HG03159 (cell line): Measurements from ENCODE around the gene CACNA1H.
"Not testable (repeated sequence)": the region's sequence is repeated elsewhere in the genome, so short reads cannot be mapped to it uniquely, and the experiment has no call there.

ENCODE experiments used
- ATAC-seq: cut with Tn5 transposase; IDR thresholded peaks from one replicate; pipeline ENCODE4 v1.9.1; 2021; ENCODE audit warnings: mild to moderate bottlenecking, moderate library complexity; ENCODE audit not compliant: unreplicated experiment

The CACNA1H gene

DNA sequence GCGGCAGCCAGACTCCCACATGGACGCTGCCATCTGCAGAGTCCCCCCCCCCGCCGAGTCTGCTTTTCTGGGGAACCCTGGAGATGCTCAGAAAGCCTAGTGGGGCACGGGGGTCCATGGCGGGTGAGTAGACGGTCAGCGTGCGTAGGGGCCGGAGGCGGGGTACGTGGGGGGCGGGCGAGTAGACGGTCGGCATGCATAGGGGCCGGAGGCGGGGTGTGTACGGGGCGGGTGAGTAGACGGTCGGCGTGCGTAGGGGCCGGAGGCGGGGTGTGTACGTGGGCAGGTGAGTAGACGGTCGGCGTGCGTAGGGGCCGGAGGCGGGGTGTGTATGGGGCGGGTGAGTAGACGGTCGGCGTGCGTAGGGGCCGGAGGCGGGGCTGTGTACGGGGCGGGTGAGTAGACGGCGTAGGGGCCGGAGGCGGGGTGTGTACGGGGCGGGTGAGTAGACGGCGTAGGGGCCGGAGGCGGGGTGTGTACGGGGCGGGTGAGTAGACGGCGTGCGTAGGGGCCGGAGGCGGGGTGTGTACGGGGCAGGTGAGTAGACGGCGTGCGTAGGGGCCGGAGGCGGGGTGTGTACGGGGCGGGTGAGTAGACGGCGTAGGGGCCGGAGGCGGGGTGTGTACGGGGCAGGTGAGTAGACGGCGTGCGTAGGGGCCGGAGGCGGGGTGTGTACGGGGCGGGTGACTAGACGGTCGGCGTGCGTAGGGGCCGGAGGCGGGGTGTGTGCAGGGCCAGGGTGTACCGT lies 32.7 kb downstream of the CACNA1H start:
- not testable (repeated sequence) for ATAC-seq

DNA sequence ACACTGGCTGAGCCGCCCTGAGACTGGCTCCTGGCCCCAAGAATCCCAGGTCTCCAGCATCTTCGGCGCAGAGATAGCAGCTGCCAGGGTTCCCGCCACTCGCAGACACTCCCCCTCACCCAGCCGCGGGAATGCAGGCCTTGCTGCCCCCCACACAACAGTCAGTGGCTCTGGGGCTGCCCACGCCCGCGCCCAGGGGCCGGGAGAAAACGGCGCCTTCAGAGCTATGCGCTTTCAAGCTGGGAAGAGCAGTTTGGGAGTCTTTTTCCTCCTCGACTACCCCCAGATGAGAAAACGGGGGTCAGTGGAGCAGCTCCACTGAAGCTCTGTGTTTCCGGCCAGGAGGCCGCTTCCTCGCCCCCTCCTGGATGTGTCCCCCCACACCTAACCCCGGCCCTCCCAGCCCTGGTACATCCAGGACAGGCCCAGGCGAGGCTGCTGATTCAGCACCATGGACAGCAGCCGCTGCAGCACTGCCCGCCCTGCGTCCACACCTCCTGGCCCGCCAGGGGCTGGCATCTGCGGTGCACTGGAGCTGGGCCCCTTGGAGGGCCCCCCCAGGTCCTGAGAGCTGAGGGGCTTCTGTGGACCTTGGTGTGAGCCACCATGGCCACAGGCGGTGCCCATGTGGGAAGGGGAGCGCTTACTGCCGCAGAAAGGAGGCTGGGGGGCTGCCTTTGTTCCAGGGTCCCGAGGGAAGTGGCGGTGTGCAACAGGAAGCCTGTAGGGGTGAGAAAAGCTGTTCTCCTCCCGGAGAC lies 35.7 kb downstream of the CACNA1H start:
- ATAC-seq, result no peak

DNA sequence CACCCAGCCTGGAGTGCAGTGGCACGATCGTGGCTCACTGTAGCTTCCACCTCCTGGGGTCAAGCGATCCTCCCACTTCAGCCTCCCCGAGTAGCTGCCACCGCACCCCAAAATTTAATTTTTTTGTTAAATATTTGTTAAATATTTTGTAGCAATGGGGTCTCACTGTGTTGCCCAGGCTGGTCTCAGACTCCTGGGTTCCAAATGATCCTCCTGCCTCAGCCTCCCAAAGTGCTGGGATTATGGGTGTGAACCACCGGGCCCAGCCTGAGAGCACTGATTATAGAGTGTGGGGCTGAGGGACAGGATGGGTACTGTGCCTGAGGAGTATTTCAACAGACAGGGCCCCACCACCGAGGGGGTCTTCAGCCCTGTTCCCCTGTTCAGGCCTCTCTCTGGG lies 36.5 kb downstream of the CACNA1H start:
- ATAC-seq, result no peak

DNA sequence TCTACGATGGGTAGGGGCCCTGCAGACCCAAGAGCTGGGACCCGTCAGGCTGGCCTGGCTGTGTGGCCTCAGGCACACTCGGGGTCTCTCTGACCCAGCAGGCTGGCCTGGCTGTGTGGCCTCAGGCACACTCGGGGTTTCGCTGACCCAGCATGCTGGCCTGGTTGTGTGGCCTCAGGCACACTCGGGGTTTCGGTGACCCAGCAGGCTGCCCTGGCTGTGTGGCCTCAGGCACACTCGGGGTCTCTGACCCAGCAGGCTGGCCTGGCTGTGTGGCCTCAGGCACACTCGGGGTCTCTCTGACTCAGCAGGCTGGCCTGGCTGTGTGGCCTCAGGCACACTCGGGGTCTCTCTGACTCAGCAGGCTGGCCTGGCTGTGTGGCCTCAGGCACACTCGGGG lies 37.9 kb downstream of the CACNA1H start:
- not testable (repeated sequence) for ATAC-seq

DNA sequence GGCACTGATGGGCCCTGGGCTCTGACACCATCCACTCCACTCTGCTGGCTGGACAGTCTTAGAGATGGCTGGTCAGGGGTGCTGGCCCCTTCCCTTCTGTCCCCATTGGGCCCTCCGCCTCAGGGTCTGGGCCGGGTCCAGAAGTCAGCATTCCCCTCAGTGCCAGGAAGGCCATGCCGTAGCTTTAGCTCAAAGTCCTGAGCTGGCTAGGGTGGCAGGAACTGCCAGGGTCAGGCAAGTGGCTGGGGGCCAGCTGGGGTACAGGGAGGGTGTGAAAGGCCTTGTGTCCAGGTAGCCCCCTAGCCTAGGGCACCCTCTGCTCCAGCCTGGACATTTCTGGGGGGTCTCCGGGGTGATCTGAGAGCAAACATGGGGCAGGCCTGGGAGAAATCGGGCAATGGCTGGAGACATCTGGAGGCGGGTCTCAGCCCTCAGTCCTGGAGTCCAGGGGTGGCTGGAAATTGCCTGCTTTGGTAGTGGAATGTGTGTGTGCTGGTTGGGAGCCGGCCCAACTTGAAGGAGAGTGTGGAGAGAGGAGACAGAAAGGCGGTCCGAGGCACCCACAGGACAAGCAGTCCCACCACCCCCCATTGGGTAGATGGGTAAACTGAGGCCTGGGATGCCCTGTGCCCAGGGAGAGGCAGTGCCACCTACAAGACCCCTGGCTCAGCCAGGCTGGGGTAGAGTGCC lies 39.6 kb downstream of the CACNA1H start:
- no peak for ATAC-seq

DNA sequence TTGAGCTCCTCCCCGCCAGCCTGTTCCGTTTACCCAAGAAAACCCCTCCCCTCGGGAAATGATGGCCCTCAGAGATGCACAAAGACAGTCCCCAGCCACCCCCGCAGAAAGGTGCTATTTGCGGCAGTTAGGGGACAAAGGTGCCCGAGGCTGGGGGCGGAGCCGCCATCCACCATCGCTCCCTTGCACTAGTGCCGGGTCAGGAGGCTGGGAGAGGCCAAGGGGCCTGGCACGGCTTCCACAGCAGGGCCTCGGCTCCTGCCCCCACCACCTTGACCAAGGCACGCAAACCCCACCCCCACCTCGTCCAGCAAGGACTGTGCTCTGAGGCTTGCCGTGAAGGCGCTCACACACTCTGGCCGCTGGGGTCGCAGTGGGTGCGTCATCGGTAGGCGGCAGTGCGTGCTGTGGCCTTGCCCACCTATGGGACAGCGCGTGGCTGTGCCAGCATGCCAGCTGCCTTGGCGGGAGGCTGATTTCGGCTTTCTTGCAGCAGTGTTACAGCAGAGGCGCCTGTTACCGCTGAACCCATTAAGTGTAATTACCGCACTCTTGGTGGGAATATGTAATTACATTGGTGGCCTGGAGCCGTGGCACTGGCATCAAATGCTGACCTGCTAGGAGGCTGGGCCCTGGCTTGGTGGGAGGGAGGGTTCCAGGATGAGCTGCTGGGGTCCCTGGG lies 40.4 kb downstream of the CACNA1H start:
- ATAC-seq, result no peak

DNA sequence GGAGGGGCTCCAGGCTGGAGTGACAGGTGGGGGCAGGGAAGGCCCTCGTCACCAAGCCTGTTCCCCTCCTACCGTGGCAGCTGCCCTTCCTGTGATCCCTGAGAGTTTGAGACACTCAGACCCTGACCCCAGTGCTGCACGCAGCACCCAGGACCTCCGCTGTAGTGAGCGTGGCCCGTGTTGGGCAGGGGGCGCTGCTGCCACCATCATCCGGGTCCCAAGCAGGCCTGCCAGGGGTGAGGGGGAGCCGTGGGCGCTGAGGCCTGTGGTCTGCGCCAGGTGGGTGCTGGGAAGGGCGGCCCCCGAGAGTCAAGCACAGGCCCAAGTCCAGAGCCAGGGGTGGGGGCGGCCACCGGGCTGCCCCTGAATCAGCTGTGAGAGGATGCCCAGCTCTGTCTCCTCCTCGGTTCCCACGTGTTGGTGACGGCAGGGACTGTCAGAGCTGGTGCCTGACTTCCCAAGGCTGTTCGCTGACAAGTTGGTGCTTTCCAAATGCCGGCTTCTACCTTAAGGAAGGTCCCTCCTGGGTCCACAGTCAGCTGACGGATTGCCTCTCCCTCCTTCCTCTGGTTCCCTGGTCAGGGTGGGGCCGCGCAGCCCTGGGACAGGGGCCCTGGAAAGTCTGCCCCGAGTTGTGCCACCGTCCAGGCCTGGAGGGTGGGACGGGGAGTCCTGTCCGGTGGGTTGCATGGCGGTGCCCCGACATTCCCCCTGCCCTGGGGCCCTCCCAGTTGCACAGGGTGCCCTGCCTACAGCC lies 41.1 kb downstream of the CACNA1H start:
- ATAC-seq, result no peak

DNA sequence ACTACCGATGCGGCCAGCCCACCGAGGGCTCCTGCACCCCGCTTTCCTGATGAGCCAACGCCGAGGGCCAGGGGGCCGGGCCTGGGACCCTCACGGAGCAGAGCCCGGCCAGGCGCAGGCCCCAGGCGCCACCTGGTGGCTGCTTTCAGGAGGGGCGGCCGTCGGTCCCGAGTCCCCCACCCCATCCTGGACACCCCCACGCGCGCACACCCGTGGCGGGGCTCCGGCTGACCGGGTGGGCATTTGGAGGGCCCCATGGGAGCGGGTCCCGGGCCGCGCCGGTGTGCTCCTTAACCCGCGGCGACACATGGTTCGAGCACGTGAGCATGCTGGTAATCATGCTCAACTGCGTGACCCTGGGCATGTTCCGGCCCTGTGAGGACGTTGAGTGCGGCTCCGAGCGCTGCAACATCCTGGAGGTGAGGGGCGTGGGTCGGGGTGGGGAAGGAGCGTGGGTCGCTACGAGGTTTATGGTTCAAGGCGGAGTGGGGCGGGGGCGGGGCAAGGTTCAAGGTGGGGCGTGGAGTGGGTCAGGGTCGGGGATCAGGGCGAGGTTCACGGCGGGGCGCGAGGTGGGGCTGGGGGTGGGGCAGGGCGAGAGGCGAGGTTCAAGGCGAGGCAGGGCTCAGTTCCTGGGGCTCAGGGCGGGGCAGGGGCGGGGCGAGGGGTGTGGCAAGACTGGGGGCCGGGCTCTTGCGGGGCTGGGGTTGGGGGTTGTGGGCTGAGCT lies 41.9 kb downstream of the CACNA1H start:
- no peak for ATAC-seq

DNA sequence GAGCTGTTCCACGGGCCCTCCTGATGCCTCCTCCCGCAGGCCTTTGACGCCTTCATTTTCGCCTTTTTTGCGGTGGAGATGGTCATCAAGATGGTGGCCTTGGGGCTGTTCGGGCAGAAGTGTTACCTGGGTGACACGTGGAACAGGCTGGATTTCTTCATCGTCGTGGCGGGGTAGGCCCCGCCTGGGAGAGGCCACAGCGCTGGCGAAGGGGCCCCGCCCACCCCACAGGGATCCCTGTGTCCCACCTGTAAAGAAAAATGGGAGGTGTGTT lies 42.4 kb downstream of the CACNA1H start:
- ATAC-seq, result no peak

DNA sequence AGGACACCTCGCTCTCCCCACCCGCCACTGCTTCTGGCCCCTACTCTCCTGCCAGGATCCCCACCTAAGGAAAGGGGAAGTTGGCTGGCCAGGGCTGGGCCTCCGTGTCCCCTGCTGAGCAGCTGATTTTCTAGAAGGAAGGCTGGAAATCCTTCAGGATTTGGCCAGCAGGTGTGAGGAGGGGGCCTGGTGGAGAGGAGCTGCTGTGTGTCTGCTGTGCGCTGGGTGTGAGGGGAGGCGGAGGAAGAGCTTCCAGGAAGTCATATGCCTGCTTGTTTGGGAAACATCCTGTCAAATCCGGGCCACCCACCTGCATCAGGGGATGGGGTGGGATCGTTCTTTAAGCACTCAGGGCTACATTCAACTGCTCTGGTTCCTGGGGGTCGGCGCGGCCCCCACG lies 43.6 kb downstream of the CACNA1H start:
- ATAC-seq, result no peak

DNA sequence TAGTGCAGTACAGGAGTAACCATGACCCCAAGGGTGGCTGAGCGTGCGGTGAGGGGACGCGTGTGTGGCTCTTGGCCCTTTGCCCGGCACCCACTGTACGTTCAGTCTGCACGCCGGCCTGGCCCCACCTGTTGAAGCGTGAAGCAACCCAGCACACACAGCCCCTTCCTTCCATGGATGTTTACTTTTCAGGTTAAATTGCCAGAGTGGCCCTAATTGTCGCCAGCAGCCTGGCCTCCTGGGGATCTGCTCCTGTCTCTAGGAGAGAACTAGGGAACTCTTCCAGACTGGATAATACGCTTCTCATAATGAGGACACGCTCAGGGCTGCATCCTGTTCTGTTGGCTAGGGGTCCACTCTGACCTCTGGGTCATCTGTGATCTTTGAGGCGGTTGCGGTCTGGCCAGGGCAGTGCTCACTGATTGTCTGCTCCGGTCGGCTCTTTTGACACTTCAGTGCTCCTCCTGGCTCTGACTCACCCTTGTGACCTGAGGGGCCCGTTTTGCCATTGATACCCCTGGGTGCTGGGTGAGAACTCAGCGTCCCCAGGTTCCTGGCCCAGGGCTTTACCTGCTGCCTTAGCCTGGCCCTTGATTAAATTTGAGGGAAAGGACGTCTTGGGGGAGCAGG lies 44.4 kb downstream of the CACNA1H start:
- ATAC-seq, result no peak

DNA sequence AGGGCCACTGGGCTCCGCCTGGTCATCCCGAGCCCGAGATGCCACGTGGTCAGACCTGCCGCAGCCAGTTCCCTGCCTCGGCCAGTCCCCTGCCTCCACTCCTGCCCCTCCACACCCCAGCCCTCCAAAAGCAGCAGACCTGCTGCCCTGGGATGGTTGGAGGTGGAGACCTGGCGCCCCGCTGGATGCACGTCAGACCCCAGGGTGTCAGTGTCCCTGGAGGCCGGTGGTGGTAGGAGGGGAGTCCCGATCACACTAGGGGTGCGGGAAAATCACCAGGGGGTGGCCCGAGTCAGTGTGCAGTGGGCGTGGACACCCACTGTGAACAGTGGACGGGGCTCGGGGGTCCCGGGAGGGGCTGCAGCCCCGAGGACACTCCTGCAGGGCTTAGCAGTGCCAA lies 45.3 kb downstream of the CACNA1H start:
- no peak for ATAC-seq

DNA sequence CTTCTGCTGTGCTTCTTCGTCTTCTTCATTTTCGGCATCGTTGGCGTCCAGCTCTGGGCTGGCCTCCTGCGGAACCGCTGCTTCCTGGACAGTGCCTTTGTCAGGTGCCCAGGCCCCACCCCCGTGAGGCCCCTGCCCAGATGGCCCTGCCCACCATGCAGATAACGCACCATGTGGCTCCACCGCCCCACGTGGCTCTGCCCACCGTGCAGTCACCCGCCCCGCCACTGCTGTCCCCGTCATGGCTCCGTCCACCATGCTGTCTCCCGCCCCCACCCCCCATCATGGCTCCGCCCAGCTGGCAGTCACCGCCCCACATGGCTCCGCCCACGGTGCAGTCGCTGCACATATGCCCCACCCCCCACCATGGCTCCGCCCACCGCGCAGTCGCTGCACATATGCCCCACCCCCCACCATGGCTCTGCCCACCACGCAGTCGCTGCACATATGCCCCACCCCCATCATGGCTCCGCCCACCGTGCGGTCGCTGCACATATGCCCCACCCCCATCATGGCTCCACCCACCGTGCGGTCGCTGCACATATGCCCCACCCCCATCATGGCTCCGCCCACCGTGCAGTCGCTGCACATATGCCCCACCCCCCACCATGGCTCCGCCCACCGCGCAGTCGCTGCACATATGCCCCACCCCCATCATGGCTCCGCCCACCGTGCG lies 45.9 kb downstream of the CACNA1H start:
- ATAC-seq, result not testable (repeated sequence)

DNA sequence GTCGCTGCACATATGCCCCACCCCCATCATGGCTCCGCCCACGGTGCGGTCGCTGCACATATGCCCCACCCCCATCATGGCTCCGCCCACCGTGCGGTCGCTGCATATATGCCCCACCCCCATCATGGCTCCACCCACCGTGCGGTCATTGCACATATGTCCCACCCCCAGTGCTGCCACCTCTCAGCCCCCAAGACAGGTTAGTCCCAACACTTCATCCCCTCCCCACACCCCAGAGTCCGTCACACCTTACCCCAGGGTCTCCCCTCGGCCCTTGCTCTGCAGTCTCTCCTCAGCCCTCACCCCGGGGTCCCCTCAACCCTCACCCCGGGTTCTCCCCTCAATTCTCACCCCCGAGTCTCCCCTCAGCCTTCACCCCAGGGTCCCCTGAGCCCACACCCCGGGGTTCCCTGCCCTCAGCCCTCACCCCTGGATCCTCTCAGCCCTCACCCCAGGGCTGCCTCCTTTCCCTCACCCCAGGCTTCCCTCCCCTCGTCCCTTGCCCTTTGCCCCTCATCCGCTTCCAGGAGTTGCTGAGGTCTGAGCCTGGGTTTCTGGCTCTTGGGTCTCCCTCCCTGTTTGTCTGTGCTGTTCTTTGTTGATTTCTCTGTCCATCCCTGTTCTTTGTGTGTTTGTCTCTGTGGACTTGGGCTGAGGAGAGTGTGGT lies 46.6 kb downstream of the CACNA1H start:
- ATAC-seq, result no peak

DNA sequence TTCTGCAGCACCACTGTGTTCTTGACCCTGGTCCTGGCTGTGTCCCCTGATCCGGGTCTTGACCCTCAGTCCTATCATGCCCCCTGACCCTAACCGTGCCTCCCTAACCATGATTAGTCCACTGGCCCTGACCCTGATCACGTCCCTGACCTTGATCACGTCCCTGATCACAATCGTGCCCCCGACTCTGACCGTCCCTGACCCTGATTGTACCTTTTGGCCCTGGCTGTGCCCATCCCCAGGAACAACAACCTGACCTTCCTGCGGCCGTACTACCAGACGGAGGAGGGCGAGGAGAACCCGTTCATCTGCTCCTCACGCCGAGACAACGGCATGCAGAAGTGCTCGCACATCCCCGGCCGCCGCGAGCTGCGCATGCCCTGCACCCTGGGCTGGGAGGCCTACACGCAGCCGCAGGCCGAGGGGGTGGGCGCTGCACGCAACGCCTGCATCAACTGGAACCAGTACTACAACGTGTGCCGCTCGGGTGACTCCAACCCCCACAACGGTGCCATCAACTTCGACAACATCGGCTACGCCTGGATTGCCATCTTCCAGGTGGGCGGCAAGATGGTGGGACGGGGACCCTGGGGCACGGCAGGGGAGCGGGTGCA lies 47.2 kb downstream of the CACNA1H start:
- no peak for ATAC-seq

DNA sequence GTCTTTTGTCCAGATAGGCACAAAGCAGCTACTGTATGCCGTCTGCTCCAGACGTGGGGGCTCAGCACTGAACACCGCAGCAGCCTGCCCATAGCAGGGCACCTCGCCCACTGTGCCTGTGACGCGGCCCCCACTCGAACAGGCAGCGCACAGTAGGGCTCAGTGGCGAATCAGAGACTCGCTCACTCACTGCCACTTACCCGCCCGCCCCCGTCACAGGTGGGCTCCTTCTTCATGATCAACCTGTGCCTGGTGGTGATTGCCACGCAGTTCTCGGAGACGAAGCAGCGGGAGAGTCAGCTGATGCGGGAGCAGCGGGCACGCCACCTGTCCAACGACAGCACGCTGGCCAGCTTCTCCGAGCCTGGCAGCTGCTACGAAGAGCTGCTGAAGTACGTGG lies 48.5 kb downstream of the CACNA1H start:
- ATAC-seq, result no peak

DNA sequence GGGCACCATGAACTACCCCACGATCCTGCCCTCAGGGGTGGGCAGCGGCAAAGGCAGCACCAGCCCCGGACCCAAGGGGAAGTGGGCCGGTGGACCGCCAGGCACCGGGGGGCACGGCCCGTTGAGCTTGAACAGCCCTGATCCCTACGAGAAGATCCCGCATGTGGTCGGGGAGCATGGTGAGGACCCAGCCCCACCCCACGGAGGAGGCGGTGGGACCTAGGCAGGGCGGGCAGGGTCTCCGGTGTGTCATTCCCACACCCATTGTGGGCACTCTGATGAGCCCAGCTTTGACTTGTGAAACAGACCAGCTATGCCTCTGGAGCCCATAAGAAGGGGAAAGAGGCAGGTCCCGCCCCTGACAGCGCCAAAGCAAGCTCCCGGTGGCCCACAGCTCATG lies 49.4 kb downstream of the CACNA1H start:
- no peak for ATAC-seq

DNA sequence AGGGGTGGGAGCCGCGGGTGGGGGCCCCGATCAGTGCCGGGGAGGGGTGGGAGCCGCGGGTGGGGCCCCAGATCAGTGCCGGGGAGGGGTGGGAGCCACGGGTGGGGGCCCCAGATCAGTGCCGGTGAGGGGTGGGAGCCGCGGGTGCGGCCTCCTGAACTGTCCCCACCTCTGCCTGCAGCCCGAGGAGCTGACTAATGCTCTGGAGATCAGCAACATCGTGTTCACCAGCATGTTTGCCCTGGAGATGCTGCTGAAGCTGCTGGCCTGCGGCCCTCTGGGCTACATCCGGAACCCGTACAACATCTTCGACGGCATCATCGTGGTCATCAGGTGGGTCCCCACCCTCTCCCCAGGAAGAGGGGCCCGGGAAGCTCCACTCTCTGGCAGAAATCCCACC lies 52.0 kb downstream of the CACNA1H start:
- ATAC-seq, result no peak
